DND-41 (cell line): ENCODE results near the gene IPCEF1.

ENCODE experiments used
- ATAC-seq: fragments of 200-7000 bp; cut with Tn5 transposase; 3 replicates; pipeline ENCODE4 v1.9.1; 2021; ENCODE audit warnings: low read depth; ENCODE audit not compliant: insufficient read depth
- DNase-seq: peaks from one replicate; pipeline ENCODE4 v3.0.0-alpha.2; 2020
- H2AFZ ChIP-seq: 2 replicates; pipeline ENCODE4 v1.6.0; 2012; ENCODE audit warnings: low read depth, low read length
- H3K27ac ChIP-seq: 2 replicates; pipeline ENCODE4 v1.5.1; 2012; ENCODE audit warnings: low read length, inconsistent platforms
- H3K27me3 ChIP-seq: fragments of 200-600 bp; sonication (generic); 2 replicates; pipeline ENCODE4 v1.6.0; 2012; ENCODE audit warnings: low read length, mild to moderate bottlenecking, inconsistent platforms; ENCODE audit not compliant: insufficient read depth, poor library complexity
- H3K36me3 ChIP-seq: 2 replicates; pipeline ENCODE4 v1.5.1; 2012; ENCODE audit warnings: low read length, inconsistent platforms; ENCODE audit not compliant: insufficient read depth
- H3K4me1 ChIP-seq: 2 replicates; pipeline ENCODE4 v1.5.1; 2012; ENCODE audit warnings: mild to moderate bottlenecking, low read length; ENCODE audit not compliant: insufficient read depth
- H3K4me2 ChIP-seq: 2 replicates; pipeline ENCODE4 v1.6.0; 2012; ENCODE audit warnings: mild to moderate bottlenecking, moderate library complexity, low read length, inconsistent platforms; ENCODE audit not compliant: insufficient read depth
- H3K4me3 ChIP-seq, 2 experiments: fragments of 200-600 bp in 1 of 2; shearing (Covaris generic) in 1 of 2; 2 replicates each; pipeline ENCODE4 v1.5.1; 2012 to 2016; ENCODE audit warnings: inconsistent platforms in 2 of 2, low read length in 2 of 2, mild to moderate bottlenecking in 2 of 2, low read depth in 1 of 2, moderate library complexity in 1 of 2
- H3K79me2 ChIP-seq: 2 replicates; pipeline ENCODE4 v1.6.0; 2012; ENCODE audit warnings: low read length, inconsistent platforms; ENCODE audit not compliant: insufficient read depth
- H3K9ac ChIP-seq: 2 replicates; pipeline ENCODE4 v1.6.0; 2012; ENCODE audit warnings: low read depth, mild to moderate bottlenecking, inconsistent platforms, low read length, moderate library complexity
- H3K9me3 ChIP-seq: 2 replicates; pipeline ENCODE4 v1.5.1; 2012; ENCODE audit warnings: low read length, moderate library complexity, mild to moderate bottlenecking, inconsistent platforms; ENCODE audit not compliant: insufficient read depth, severe bottlenecking
- H4K20me1 ChIP-seq: 2 replicates; pipeline ENCODE4 v1.6.0; 2012; ENCODE audit warnings: low read length; ENCODE audit not compliant: insufficient read depth
- CTCF ChIP-seq: IDR thresholded peaks from 2 replicates; pipeline ENCODE4 v1.5.1; 2012; ENCODE audit warnings: borderline replicate concordance, low read length, moderate library complexity, mild to moderate bottlenecking; ENCODE audit not compliant: poor library complexity, severe bottlenecking; ENCODE audit errors: extremely low read depth
- EZH2 ChIP-seq: IDR thresholded peaks from 3 replicates; pipeline ENCODE4 v1.6.1; 2012; ENCODE audit warnings: borderline replicate concordance, low read depth, mild to moderate bottlenecking, moderate library complexity, low read length, inconsistent platforms; ENCODE audit not compliant: severe bottlenecking

Gene IPCEF1

GRCh38 chr6:154363821-154364220, 7.2 kb upstream of the IPCEF1 start:
- Histone ChIP-seq H3K4me1 (no peaks in the 10 kb centered on the region), H3K27me3 (peaks cover 6% of the 10 kb centered on the region), H3K79me2 (no peaks in the 10 kb centered on the region), H3K4me2 (no peak overlapping the region), H3K4me3 (no peak overlapping the region), H3K27ac (no peak overlapping the region), H4K20me1 (no peaks in the 10 kb centered on the region), H3K9me3 (no peaks in the 10 kb centered on the region), H3K9ac (no peak overlapping the region), H3K36me3 (no peaks in the 10 kb centered on the region), H2AFZ (no peak overlapping the region)
- TF ChIP-seq CTCF (no peak), EZH2 (no peak)
- ATAC-seq = no peak
- no peak for DNase-seq

- ATAC-seq = no peak
Measured at GRCh38 chr6:154361476-154361875, 4.9 kb upstream of the IPCEF1 start.

DNA sequence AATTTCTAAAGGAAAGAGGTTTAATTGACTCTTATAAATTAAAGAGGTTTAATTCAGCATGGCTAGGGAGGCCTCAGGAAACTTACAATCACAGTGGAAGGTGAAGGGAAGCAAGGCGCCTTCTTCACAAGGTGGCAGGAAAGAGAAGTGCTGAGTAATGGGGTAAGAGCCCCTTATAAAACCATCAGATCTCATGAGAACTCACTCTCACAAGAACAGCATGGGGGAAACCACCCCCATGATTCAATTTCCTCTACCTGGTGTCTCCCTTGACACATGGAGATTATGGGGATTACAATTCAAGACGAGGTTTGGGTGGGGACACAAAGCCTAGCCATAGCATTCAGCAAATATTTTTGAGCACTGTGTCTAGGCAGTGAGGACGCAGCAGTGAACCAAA, 3.9 kb upstream of the IPCEF1 start:
- Histone ChIP-seq H4K20me1 (no peaks in the 10 kb centered on the region), H3K9ac (no peak overlapping the region), H3K36me3 (no peaks in the 10 kb centered on the region), H3K4me3 (no peak overlapping the region), H3K27me3 (peaks cover 2% of the 10 kb centered on the region), H2AFZ (no peak overlapping the region), H3K9me3 (no peaks in the 10 kb centered on the region), H3K27ac (no peak overlapping the region), H3K4me2 (no peak overlapping the region), H3K4me1 (no peaks in the 10 kb centered on the region), H3K79me2 (no peaks in the 10 kb centered on the region)
- ATAC-seq = no peak
- TF ChIP-seq EZH2 (no peak), CTCF (no peak)
- no peak for DNase-seq

More at GRCh38 chr6:154361476-154361875, 4.9 kb upstream of the IPCEF1 start:
- Histone ChIP-seq H3K4me3 (no peak overlapping the region), H3K36me3 (no peaks in the 10 kb centered on the region), H3K27ac (no peak overlapping the region), H3K4me1 (no peaks in the 10 kb centered on the region), H4K20me1 (no peaks in the 10 kb centered on the region), H3K79me2 (no peaks in the 10 kb centered on the region), H2AFZ (no peak overlapping the region), H3K4me2 (no peak overlapping the region), H3K9ac (no peak overlapping the region), H3K9me3 (no peaks in the 10 kb centered on the region), H3K27me3 (peaks cover 2% of the 10 kb centered on the region)
- TF ChIP-seq EZH2 = no peak
- TF ChIP-seq CTCF = no peak
- DNase-seq = no peak

- Histone ChIP-seq H3K27me3 (peaks cover 2% of the 10 kb centered on the region), H2AFZ (no peak overlapping the region), H3K9me3 (no peaks in the 10 kb centered on the region), H3K9ac (no peak overlapping the region), H3K4me1 (no peaks in the 10 kb centered on the region), H4K20me1 (no peaks in the 10 kb centered on the region), H3K4me3 (no peak overlapping the region), H3K79me2 (no peaks in the 10 kb centered on the region), H3K36me3 (no peaks in the 10 kb centered on the region), H3K4me2 (no peak overlapping the region), H3K27ac (no peak overlapping the region)
- TF ChIP-seq CTCF (no peak), EZH2 (no peak)
- ATAC-seq (no peak), DNase-seq (no peak)
Measured at GRCh38 chr6:154359679-154360078, 3.1 kb upstream of the IPCEF1 start.
